Mesendoderm (in vitro differentiated cells): ENCODE measurements around the gene FN3K. TPM values are rescaled to one million over a fixed set of nuclear protein-coding genes. Genes with fewer than 3 reads are reported as not detected.

Experiments
- DNase-seq: peaks from one replicate; pipeline ENCODE4 v3.0.0; 2013
- H2AK5ac ChIP-seq: 2 replicates; pipeline ENCODE4 v1.6.1; 2013; ENCODE audit warnings: low read length, inconsistent platforms
- H2BK120ac ChIP-seq: 2 replicates; pipeline ENCODE4 v1.6.1; 2013; ENCODE audit warnings: low read depth, mild to moderate bottlenecking, low read length, moderate library complexity, mixed read lengths
- H2BK15ac ChIP-seq: replicated peaks from 2 replicates; pipeline ENCODE4 v1.6.1; 2013; ENCODE audit warnings: low read depth, mild to moderate bottlenecking, moderate library complexity
- H2BK5ac ChIP-seq: 2 replicates; pipeline ENCODE4 v1.6.1; 2013; ENCODE audit warnings: low read length, inconsistent platforms
- H3K18ac ChIP-seq: 2 replicates; pipeline ENCODE4 v1.6.1; 2013; ENCODE audit warnings: mild to moderate bottlenecking, low read length, mixed read lengths
- H3K23ac ChIP-seq: one replicate; pipeline ENCODE4 v1.6.1; 2013; ENCODE audit warnings: low read length
- H3K27ac ChIP-seq: 2 replicates; pipeline ENCODE4 v1.5.1; 2013; ENCODE audit warnings: low read depth, mild to moderate bottlenecking, inconsistent platforms, low read length, moderate library complexity
- H3K27me3 ChIP-seq: 2 replicates; pipeline ENCODE4 v1.6.1; 2013; ENCODE audit warnings: low read length, control low read depth, mild to moderate bottlenecking, inconsistent platforms; ENCODE audit not compliant: insufficient read depth, poor library complexity
- H3K36me3 ChIP-seq: 2 replicates; pipeline ENCODE4 v1.6.1; 2013; ENCODE audit warnings: low read length, inconsistent platforms; ENCODE audit not compliant: control insufficient read depth, insufficient read depth
- H3K4ac ChIP-seq: one replicate; pipeline ENCODE4 v1.6.1; 2013; ENCODE audit warnings: low read depth, mild to moderate bottlenecking, low read length, moderate library complexity
- H3K4me1 ChIP-seq: 2 replicates; pipeline ENCODE4 v1.6.1; 2013; ENCODE audit warnings: low read depth, low read length, inconsistent platforms; ENCODE audit not compliant: control insufficient read depth
- H3K4me2 ChIP-seq: 2 replicates; pipeline ENCODE4 v1.6.1; 2013; ENCODE audit warnings: low read length
- H3K4me3 ChIP-seq: 2 replicates; pipeline ENCODE4 v1.5.1; 2013; ENCODE audit warnings: mild to moderate bottlenecking, low read length
- H3K56ac ChIP-seq: one replicate; pipeline ENCODE4 v1.6.1; 2013; ENCODE audit warnings: low read length
- H3K79me1 ChIP-seq: 2 replicates; pipeline ENCODE4 v1.6.1; 2013; ENCODE audit warnings: low read length, inconsistent platforms
- H3K79me2 ChIP-seq: 2 replicates; pipeline ENCODE4 v1.6.1; 2013; ENCODE audit warnings: mild to moderate bottlenecking, low read length; ENCODE audit not compliant: control insufficient read depth, insufficient read depth
- H3K9ac ChIP-seq: 2 replicates; pipeline ENCODE4 v1.6.1; 2013; ENCODE audit warnings: low read length, inconsistent platforms
- H4K5ac ChIP-seq: one replicate; pipeline ENCODE4 v1.6.1; 2013; ENCODE audit warnings: low read length
- H4K8ac ChIP-seq: one replicate; pipeline ENCODE4 v1.6.1; 2013; ENCODE audit warnings: low read depth, mild to moderate bottlenecking, control low read depth, low read length, moderate library complexity
- WGBS: extraction: QIAGEN DNeasy Blood & Tissue Kit; methylation state at CpG from one replicate; pipeline ENCODE4 v1.1.7; 2013; ENCODE audit warnings: low lambda C conversion rate, missing lambda C conversion rate; ENCODE audit not compliant: insufficient coverage; ENCODE audit errors: extremely low coverage; 5-methylcytosine and 5-hydroxymethylcytosine counted together
- polyA plus RNA-seq, 2 experiments: library from polyadenylated mRNA; stranded (reverse); fragments of 200-250 nt; gene quantifications; one replicate each; pipeline ENCODE4 v1.2.3, GENCODE V29; 2013

FN3K gene
- polyA plus RNA-seq (2013, experiment 1 of 2), result 2.5 TPM
- 2.0 TPM for polyA plus RNA-seq (2013, experiment 2 of 2)

- Histone ChIP-seq H3K18ac (peak within 1 kb of the TSS; percentile 25), H4K8ac (no peak within 1 kb of the TSS), H3K4me3 (peak within 1 kb of the TSS; percentile 47), H2AK5ac (no peak within 1 kb of the TSS), H3K56ac (peak within 1 kb of the TSS; percentile 94), H3K79me2 (no peaks in the 10 kb centered on the region), H3K27me3 (no peaks in the 10 kb centered on the region), H3K4me1 (no peaks in the 10 kb centered on the region), H4K5ac (no peak within 1 kb of the TSS), H3K9ac (peak within 1 kb of the TSS; percentile 84), H3K79me1 (no peaks in the 10 kb centered on the region), H2BK15ac (no peak within 1 kb of the TSS), H3K4ac (peak within 1 kb of the TSS; percentile 75), H3K36me3 (no peaks in the 10 kb centered on the region), H2BK120ac (peak within 1 kb of the TSS; percentile 62), H3K4me2 (peak within 1 kb of the TSS; percentile 64), H3K23ac (no peak within 1 kb of the TSS), H2BK5ac (no peak within 1 kb of the TSS), H3K27ac (no peak within 1 kb of the TSS)
- no CpG with 5 or more reads among the region's 101 CpGs for WGBS
- peak; percentile 61 for DNase-seq
These were observed at the start of gene FN3K for GRCh38 chr17:82734987-82735866. FN3K (plus strand) TSS chr17:82735615; CDS start chr17:82735637, 22 bp downstream.

- H3K4me1 ChIP-seq, result no peaks in the 10 kb centered on the region
- no peak overlapping the region for H3K9ac ChIP-seq
- H3K79me1 ChIP-seq, result no peaks in the 10 kb centered on the region
- no peak overlapping the region for H3K4me2 ChIP-seq
- no peak overlapping the region for H3K18ac ChIP-seq
- no peaks in the 10 kb centered on the region for H3K36me3 ChIP-seq
- no peak overlapping the region for H2BK5ac ChIP-seq
- no peak overlapping the region for H3K23ac ChIP-seq
- H3K56ac ChIP-seq, result no peak overlapping the region
- H2AK5ac ChIP-seq, result no peak overlapping the region
- no peak overlapping the region for H2BK120ac ChIP-seq
- no peaks in the 10 kb centered on the region for H3K79me2 ChIP-seq
- no peak overlapping the region for H2BK15ac ChIP-seq
- no peaks in the 10 kb centered on the region for H3K27me3 ChIP-seq
- no peak overlapping the region for H3K27ac ChIP-seq
- WGBS, result no CpG with 5 or more reads among the region's 19 CpGs
- DNase-seq, result no peak
- H4K5ac ChIP-seq, result no peak overlapping the region
- H3K4ac ChIP-seq, result no peak overlapping the region
- no peak overlapping the region for H4K8ac ChIP-seq
- H3K4me3 ChIP-seq, result no peak overlapping the region
These were observed 48.8 kb upstream of the FN3K start for GRCh38 chr17:82686366-82687324.

GRCh38 chr17:82687375-82687861 is 48.0 kb upstream of the FN3K start:
- no peaks in the 10 kb centered on the region for H3K79me2 ChIP-seq
- H2BK15ac ChIP-seq, result no peak overlapping the region
- H2BK120ac ChIP-seq, result no peak overlapping the region
- no peak overlapping the region for H2BK5ac ChIP-seq
- DNase-seq, result no peak
- H3K27me3 ChIP-seq, result no peaks in the 10 kb centered on the region
- H3K18ac ChIP-seq, result no peak overlapping the region
- H3K4me1 ChIP-seq, result no peaks in the 10 kb centered on the region
- no peak overlapping the region for H3K4me2 ChIP-seq
- no peak overlapping the region for H3K23ac ChIP-seq
- H3K56ac ChIP-seq, result no peak overlapping the region
- H4K5ac ChIP-seq, result no peak overlapping the region
- H2AK5ac ChIP-seq, result no peak overlapping the region
- H3K9ac ChIP-seq, result no peak overlapping the region
- no peak overlapping the region for H3K27ac ChIP-seq
- H3K4ac ChIP-seq, result no peak overlapping the region
- no peak overlapping the region for H4K8ac ChIP-seq
- H3K36me3 ChIP-seq, result no peaks in the 10 kb centered on the region
- WGBS, result no CpG with 5 or more reads among the region's 10 CpGs
- no peak overlapping the region for H3K4me3 ChIP-seq
- H3K79me1 ChIP-seq, result no peaks in the 10 kb centered on the region

DNA sequence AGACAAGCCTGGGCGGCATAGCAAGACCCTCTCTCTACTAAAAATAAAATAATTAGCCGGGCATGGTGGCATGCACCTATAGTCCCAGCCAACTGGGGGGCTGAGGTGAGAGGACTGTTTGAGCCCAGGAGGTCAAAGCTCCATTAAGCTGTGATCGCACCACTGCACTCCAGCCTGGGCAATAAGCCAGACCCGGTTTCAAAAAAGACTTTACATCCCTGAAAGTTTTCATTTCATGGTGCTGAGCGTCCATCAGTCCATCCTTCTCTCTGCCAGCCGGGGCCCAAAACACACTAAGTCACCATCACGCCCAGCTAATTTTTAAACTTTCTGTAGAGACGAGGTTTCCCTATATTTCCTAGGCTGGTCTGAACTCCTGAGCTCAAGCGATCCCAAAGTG is 47.5 kb upstream of the FN3K start:
- no CpG with 5 or more reads among the region's 9 CpGs for WGBS

GRCh38 chr17:82689077-82689476 is 46.3 kb upstream of the FN3K start:
- Histone ChIP-seq H3K18ac (no peak overlapping the region), H3K4me3 (no peak overlapping the region), H3K9ac (no peak overlapping the region), H2AK5ac (no peak overlapping the region), H3K4ac (no peak overlapping the region), H3K79me1 (no peaks in the 10 kb centered on the region), H3K79me2 (no peaks in the 10 kb centered on the region), H2BK5ac (no peak overlapping the region), H4K5ac (no peak overlapping the region), H3K27ac (no peak overlapping the region), H3K56ac (no peak overlapping the region), H3K23ac (no peak overlapping the region), H3K36me3 (no peaks in the 10 kb centered on the region), H3K4me1 (no peaks in the 10 kb centered on the region), H3K27me3 (no peaks in the 10 kb centered on the region), H2BK15ac (no peak overlapping the region), H3K4me2 (no peak overlapping the region), H4K8ac (no peak overlapping the region), H2BK120ac (no peak overlapping the region)
- no peak for DNase-seq
- WGBS, result no CpG with 5 or more reads among the region's 8 CpGs

More for the DNA sequence above, 47.5 kb upstream of the FN3K start:
- Histone ChIP-seq H3K18ac (no peak overlapping the region), H3K79me1 (no peaks in the 10 kb centered on the region), H2BK5ac (no peak overlapping the region), H3K79me2 (no peaks in the 10 kb centered on the region), H3K27me3 (no peaks in the 10 kb centered on the region), H3K27ac (no peak overlapping the region), H3K56ac (no peak overlapping the region), H3K4me2 (no peak overlapping the region), H3K36me3 (no peaks in the 10 kb centered on the region), H4K5ac (no peak overlapping the region), H2BK15ac (no peak overlapping the region), H4K8ac (no peak overlapping the region), H3K23ac (no peak overlapping the region), H3K4me1 (no peaks in the 10 kb centered on the region), H2BK120ac (no peak overlapping the region), H3K9ac (no peak overlapping the region), H3K4ac (no peak overlapping the region), H2AK5ac (no peak overlapping the region), H3K4me3 (no peak overlapping the region)
- DNase-seq, result no peak
